ENCODE results near the gene NPPA.

Gene NPPA

GRCh38 chr1:11797525-11798216 lies 49.9 kb downstream of the NPPA start:
- no peak for DNase-seq (ENCODE audit: low spot score)
- in situ Hi-C loops (cut with MboI; ENCODE audit: low sequenced_read_pairs, unreplicated experiment): no loop called here
- TF ChIP-seq, protein P1, sequence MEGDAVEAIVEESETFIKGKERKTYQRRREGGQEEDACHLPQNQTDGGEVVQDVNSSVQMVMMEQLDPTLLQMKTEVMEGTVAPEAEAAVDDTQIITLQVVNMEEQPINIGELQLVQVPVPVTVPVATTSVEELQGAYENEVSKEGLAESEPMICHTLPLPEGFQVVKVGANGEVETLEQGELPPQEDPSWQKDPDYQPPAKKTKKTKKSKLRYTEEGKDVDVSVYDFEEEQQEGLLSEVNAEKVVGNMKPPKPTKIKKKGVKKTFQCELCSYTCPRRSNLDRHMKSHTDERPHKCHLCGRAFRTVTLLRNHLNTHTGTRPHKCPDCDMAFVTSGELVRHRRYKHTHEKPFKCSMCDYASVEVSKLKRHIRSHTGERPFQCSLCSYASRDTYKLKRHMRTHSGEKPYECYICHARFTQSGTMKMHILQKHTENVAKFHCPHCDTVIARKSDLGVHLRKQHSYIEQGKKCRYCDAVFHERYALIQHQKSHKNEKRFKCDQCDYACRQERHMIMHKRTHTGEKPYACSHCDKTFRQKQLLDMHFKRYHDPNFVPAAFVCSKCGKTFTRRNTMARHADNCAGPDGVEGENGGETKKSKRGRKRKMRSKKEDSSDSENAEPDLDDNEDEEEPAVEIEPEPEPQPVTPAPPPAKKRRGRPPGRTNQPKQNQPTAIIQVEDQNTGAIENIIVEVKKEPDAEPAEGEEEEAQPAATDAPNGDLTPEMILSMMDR (IDR thresholded peaks at IDR 0.05; ENCODE audit: borderline replicate concordance, control extremely low read depth, extremely low read depth, insufficient read depth, missing control alignments): no peak

DNA sequence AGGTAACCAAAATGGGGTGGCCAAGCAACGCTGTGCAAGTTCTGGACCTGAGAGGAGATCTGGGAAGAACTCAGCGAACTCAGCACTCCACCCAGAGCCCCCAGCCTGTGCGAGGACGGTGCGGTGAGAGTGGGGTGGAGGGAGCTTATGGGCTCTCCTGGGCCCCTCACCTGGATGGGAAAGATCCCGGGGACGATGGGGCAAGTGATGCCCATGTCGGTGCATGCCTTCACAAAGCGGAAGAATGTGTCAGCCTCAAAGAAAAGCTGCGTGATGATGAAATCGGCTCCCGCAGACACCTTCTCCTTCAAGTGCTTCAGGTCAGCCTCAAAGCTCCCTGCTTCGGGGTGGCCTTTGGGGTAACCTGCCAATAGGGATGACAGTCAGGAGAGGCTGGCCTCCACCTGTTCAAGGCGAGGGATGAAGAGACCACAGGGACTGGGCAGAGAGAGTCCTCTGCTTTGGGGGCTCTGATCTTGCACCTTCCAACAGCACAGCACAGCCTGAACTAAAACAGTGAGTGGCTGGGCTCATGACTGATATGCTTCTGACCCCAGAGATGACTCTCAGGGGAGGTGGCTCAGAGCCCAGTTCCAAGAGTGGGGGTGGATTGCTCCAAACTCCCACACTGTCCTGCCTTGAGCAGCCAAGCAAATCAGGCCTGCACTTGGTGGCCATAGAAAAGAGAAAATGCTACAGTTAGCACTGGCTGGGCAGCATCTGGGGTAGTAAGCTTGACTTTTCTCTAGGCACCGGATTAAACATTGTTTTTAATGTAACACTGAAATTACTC lies 51.4 kb downstream of the NPPA start:
- in situ Hi-C loops (cut with MboI; ENCODE audit: low sequenced_read_pairs, unreplicated experiment): no loop called here
- peak; percentile 54 for DNase-seq (ENCODE audit: low spot score)
- TF ChIP-seq, protein P1 (IDR thresholded peaks at IDR 0.05; ENCODE audit: borderline replicate concordance, control extremely low read depth, extremely low read depth, insufficient read depth, missing control alignments): no peak

Measured in GM13976 (cell line).